Neuronal stem cell (in vitro differentiated cells): ENCODE measurements around the gene CEACAM19.

ENCODE experiments used
- DNase-seq: peaks from one replicate; pipeline ENCODE4 v3.0.0-alpha.2; 2013; ENCODE audit warnings: low spot score
- H2AFZ ChIP-seq: one replicate; pipeline ENCODE4 v1.6.1; 2013; ENCODE audit warnings: mild to moderate bottlenecking, low read length, inconsistent platforms
- H2AK5ac ChIP-seq: 2 replicates; pipeline ENCODE4 v1.6.1; 2013; ENCODE audit warnings: low read depth, mild to moderate bottlenecking, inconsistent platforms, low read length, moderate library complexity, mixed read lengths
- H2BK120ac ChIP-seq: 2 replicates; pipeline ENCODE4 v1.6.1; 2013; ENCODE audit warnings: low read depth, mild to moderate bottlenecking, inconsistent platforms, low read length, moderate library complexity, mixed read lengths
- H2BK12ac ChIP-seq: one replicate; pipeline ENCODE4 v1.6.1; 2013; ENCODE audit warnings: low read length, inconsistent platforms
- H2BK15ac ChIP-seq: 2 replicates; pipeline ENCODE4 v1.6.1; 2013; ENCODE audit warnings: mild to moderate bottlenecking, low read length, inconsistent platforms, mixed read lengths
- H2BK5ac ChIP-seq: one replicate; pipeline ENCODE4 v1.6.1; 2013; ENCODE audit warnings: inconsistent platforms, mild to moderate bottlenecking, low read length, moderate library complexity
- H3K14ac ChIP-seq: one replicate; pipeline ENCODE4 v1.6.1; 2013; ENCODE audit warnings: low read length, inconsistent platforms
- H3K18ac ChIP-seq: 2 replicates; pipeline ENCODE4 v1.6.1; 2013; ENCODE audit warnings: low read length, inconsistent platforms
- H3K23ac ChIP-seq: 2 replicates; pipeline ENCODE4 v1.6.1; 2013; ENCODE audit warnings: low read depth, mild to moderate bottlenecking, mixed read lengths, low read length, inconsistent platforms; ENCODE audit not compliant: poor library complexity
- H3K27ac ChIP-seq: replicated peaks from 3 replicates; pipeline ENCODE4 v1.5.1; 2013; ENCODE audit warnings: low read length, inconsistent platforms
- H3K27me3 ChIP-seq, 3 experiments: 2 replicates each; pipeline ENCODE4 v1.6.1; 2013; ENCODE audit warnings: low read length in 3 of 3, mild to moderate bottlenecking in 2 of 3, inconsistent platforms in 1 of 3, low read depth in 1 of 3, mixed read lengths in 1 of 3, moderate library complexity in 1 of 3; ENCODE audit not compliant: control insufficient read depth in 3 of 3, insufficient read depth in 3 of 3
- H3K36me3 ChIP-seq, 2 donors: replicated peaks in 1 of 2; 2 replicates each; pipeline ENCODE4 v1.6.1; 2013; ENCODE audit warnings: low read length in 2 of 2; ENCODE audit not compliant: control insufficient read depth in 2 of 2, insufficient read depth in 2 of 2
- H3K4ac ChIP-seq: 2 replicates; pipeline ENCODE4 v1.6.1; 2013; ENCODE audit warnings: inconsistent platforms, mild to moderate bottlenecking, low read length, moderate library complexity
- H3K4me1 ChIP-seq, 2 donors: 1 replicate in 1 of 2; 2 replicates in 1 of 2; pipeline ENCODE4 v1.6.1; 2013; ENCODE audit warnings: low read length in 2 of 2, low read depth in 1 of 2; ENCODE audit not compliant: control insufficient read depth in 2 of 2, insufficient read depth in 1 of 2
- H3K4me2 ChIP-seq: one replicate; pipeline ENCODE4 v1.6.1; 2013; ENCODE audit warnings: mild to moderate bottlenecking, low read length, inconsistent platforms; ENCODE audit not compliant: insufficient read depth, poor library complexity, severe bottlenecking
- H3K4me3 ChIP-seq, 2 donors: 2 replicates each; pipeline ENCODE4 v1.5.1; 2013; ENCODE audit warnings: low read length in 2 of 2, mild to moderate bottlenecking in 2 of 2, inconsistent platforms in 1 of 2, moderate library complexity in 1 of 2
- H3K79me1 ChIP-seq: one replicate; pipeline ENCODE4 v1.6.1; 2013; ENCODE audit warnings: low read depth, mild to moderate bottlenecking, inconsistent platforms, low read length, moderate library complexity
- H3K9ac ChIP-seq: one replicate; pipeline ENCODE4 v1.6.1; 2013; ENCODE audit warnings: mild to moderate bottlenecking, low read depth, low read length, inconsistent platforms; ENCODE audit not compliant: poor library complexity
- H3K9me3 ChIP-seq, 2 donors: replicated peaks in 1 of 2; 2 replicates each; pipeline versions ENCODE3 to v1.6.1; 2013; ENCODE audit warnings: low read length in 2 of 2, mild to moderate bottlenecking in 2 of 2, inconsistent platforms in 1 of 2, low read depth in 1 of 2, mixed read lengths in 1 of 2, moderate library complexity in 1 of 2; ENCODE audit not compliant: control insufficient read depth in 2 of 2, insufficient read depth in 1 of 2
- H4K8ac ChIP-seq: one replicate; pipeline ENCODE4 v1.6.1; 2013; ENCODE audit warnings: low read depth, mild to moderate bottlenecking, inconsistent platforms, low read length, moderate library complexity
- H4K91ac ChIP-seq: one replicate; pipeline ENCODE4 v1.6.1; 2013; ENCODE audit warnings: low read length, low read depth, mild to moderate bottlenecking, inconsistent platforms; ENCODE audit not compliant: poor library complexity
- WGBS, 2 donors: extraction: QIAGEN DNeasy Blood & Tissue Kit; methylation state at CpG; one replicate each; pipeline ENCODE4 v1.1.7; 2013; ENCODE audit warnings: missing lambda C conversion rate in 2 of 2, mixed read lengths in 1 of 2; ENCODE audit not compliant: insufficient read length in 2 of 2, insufficient replicate concordance in 1 of 2; ENCODE audit errors: extremely low coverage in 2 of 2; 5-methylcytosine and 5-hydroxymethylcytosine counted together

Gene CEACAM19

GRCh38 chr19:44636439-44637389 is 34.6 kb upstream of the CEACAM19 start:
- no peak overlapping the region for H3K14ac ChIP-seq
- WGBS, 2 donors, result no CpG with 5 or more reads among the region's 11 CpGs
- no peaks in the 10 kb centered on the region for H3K4me1 ChIP-seq

GRCh38 chr19:44637390-44637764 is 33.9 kb upstream of the CEACAM19 start:
- DNase-seq, result no peak
- Histone ChIP-seq H3K9ac (no peak overlapping the region), H3K23ac (no peak overlapping the region), H2AK5ac (no peak overlapping the region), H3K27me3 (peaks cover 0 to 31% (median 0%) of the 10 kb centered on the region in 3 experiments), H2BK12ac (no peak overlapping the region), H2BK120ac (no peak overlapping the region), H3K27ac (no peak overlapping the region), H2BK5ac (no peak overlapping the region), H3K14ac (no peak overlapping the region), H3K4me2 (no peak overlapping the region), H2AFZ (no peak overlapping the region), H3K18ac (no peak overlapping the region), H3K36me3 (no peaks in the 10 kb centered on the region), H3K4me1 (no peaks in the 10 kb centered on the region), H3K4ac (no peak overlapping the region), H2BK15ac (no peak overlapping the region), H3K9me3 (no peaks in the 10 kb centered on the region), H3K79me1 (no peaks in the 10 kb centered on the region), H4K8ac (no peak overlapping the region), H3K4me3 (no peak overlapping the region), H4K91ac (no peak overlapping the region)
- no CpG with 5 or more reads among the region's 5 CpGs for WGBS, 2 donors

More at GRCh38 chr19:44636439-44637389, 34.6 kb upstream of the CEACAM19 start:
- no peak overlapping the region for H4K8ac ChIP-seq
- H4K91ac ChIP-seq, result no peak overlapping the region
- no peaks in the 10 kb centered on the region for H3K9me3 ChIP-seq
- H2BK12ac ChIP-seq, result no peak overlapping the region
- DNase-seq, result no peak
- H2BK120ac ChIP-seq, result no peak overlapping the region
- no peak overlapping the region for H3K4me2 ChIP-seq
- H3K79me1 ChIP-seq, result no peaks in the 10 kb centered on the region
- no peak overlapping the region for H3K4me3 ChIP-seq
- no peak overlapping the region for H3K23ac ChIP-seq
- H2AK5ac ChIP-seq, result no peak overlapping the region
- no peak overlapping the region for H3K27ac ChIP-seq
- H3K18ac ChIP-seq, result no peak overlapping the region
- H3K36me3 ChIP-seq, result no peaks in the 10 kb centered on the region
- no peak overlapping the region for H2AFZ ChIP-seq
- no peak overlapping the region for H2BK5ac ChIP-seq
- no peak overlapping the region for H2BK15ac ChIP-seq
- H3K27me3 ChIP-seq, result peaks cover 0 to 25% (median 0%) of the 10 kb centered on the region in 3 experiments
- no peak overlapping the region for H3K9ac ChIP-seq
- no peak overlapping the region for H3K4ac ChIP-seq

- H3K9ac ChIP-seq, result no peak overlapping the region
- no peak overlapping the region for H4K91ac ChIP-seq
- H2AFZ ChIP-seq, result no peak overlapping the region
- DNase-seq, result no peak
- no peak overlapping the region for H3K4me3 ChIP-seq
- no peak overlapping the region for H3K18ac ChIP-seq
- no peak overlapping the region for H3K14ac ChIP-seq
- no peak overlapping the region for H3K23ac ChIP-seq
- H3K27me3 ChIP-seq, result peaks cover 0 to 36% (median 4%) of the 10 kb centered on the region in 3 experiments
- H2BK5ac ChIP-seq, result no peak overlapping the region
- no peak overlapping the region for H2BK12ac ChIP-seq
- H3K9me3 ChIP-seq, result no peaks in the 10 kb centered on the region
- H3K36me3 ChIP-seq, result no peaks in the 10 kb centered on the region
- no peak overlapping the region for H2AK5ac ChIP-seq
- no peak overlapping the region for H3K4me2 ChIP-seq
- no peak overlapping the region for H2BK15ac ChIP-seq
- WGBS, 2 donors, result no CpG with 5 or more reads among the region's 3 CpGs
- no peak overlapping the region for H2BK120ac ChIP-seq
- H3K79me1 ChIP-seq, result no peaks in the 10 kb centered on the region
- peaks cover 0 to 3% of the 10 kb centered on the region in 2 donors for H3K4me1 ChIP-seq
- no peak overlapping the region for H4K8ac ChIP-seq
- no peak overlapping the region for H3K4ac ChIP-seq
- H3K27ac ChIP-seq, result no peak overlapping the region
Observed at GRCh38 chr19:44640518-44640917, 30.8 kb upstream of the CEACAM19 start.

- Histone ChIP-seq H2BK5ac (no peak overlapping the region), H3K9me3 (no peaks in the 10 kb centered on the region), H3K27me3 (peaks cover 0 to 36% (median 4%) of the 10 kb centered on the region in 3 experiments), H3K18ac (no peak overlapping the region), H3K23ac (no peak overlapping the region), H3K27ac (no peak overlapping the region), H3K14ac (no peak overlapping the region), H3K9ac (no peak overlapping the region), H3K4ac (no peak overlapping the region), H4K91ac (no peak overlapping the region), H4K8ac (no peak overlapping the region), H2AFZ (no peak overlapping the region), H3K79me1 (no peaks in the 10 kb centered on the region), H3K4me2 (no peak overlapping the region), H2BK12ac (no peak overlapping the region), H2AK5ac (no peak overlapping the region), H2BK15ac (no peak overlapping the region), H3K4me1 (peaks cover 0 to 3% of the 10 kb centered on the region in 2 donors), H2BK120ac (no peak overlapping the region), H3K4me3 (no peak overlapping the region), H3K36me3 (no peaks in the 10 kb centered on the region)
- DNase-seq, result no peak
- WGBS, 2 donors, result no CpG with 5 or more reads among the region's 9 CpGs
Observed at GRCh38 chr19:44641501-44642265, 29.6 kb upstream of the CEACAM19 start.
